LNCaP clone FGC (cell line): Measurements from ENCODE around the gene TMEM240.

Experiments used
- DNase-seq: peaks from one replicate; pipeline ENCODE4 v3.0.0-alpha.2; 2011; ENCODE audit warnings: low read depth
- H3K4me3 ChIP-seq: 2 replicates; pipeline ENCODE4 v1.5.1; 2011; ENCODE audit warnings: mild to moderate bottlenecking, low read depth, low read length, control low read depth
- CTCF ChIP-seq: IDR thresholded peaks from 2 replicates; pipeline ENCODE4 v1.5.1; 2012; ENCODE audit warnings: mild to moderate bottlenecking; ENCODE audit not compliant: control insufficient read depth, insufficient read depth; ENCODE audit errors: extremely low read depth

TMEM240 gene

GRCh38 chr1:1540090-1540817 is at the start of gene TMEM240:
TMEM240 (minus strand) TSS chr1:1540624; CDS start chr1:1540346, 278 bp downstream.
- DNase-seq: no peak
- TF ChIP-seq CTCF: no peak
- H3K4me3 ChIP-seq: no peak within 1 kb of the TSS

DNA sequence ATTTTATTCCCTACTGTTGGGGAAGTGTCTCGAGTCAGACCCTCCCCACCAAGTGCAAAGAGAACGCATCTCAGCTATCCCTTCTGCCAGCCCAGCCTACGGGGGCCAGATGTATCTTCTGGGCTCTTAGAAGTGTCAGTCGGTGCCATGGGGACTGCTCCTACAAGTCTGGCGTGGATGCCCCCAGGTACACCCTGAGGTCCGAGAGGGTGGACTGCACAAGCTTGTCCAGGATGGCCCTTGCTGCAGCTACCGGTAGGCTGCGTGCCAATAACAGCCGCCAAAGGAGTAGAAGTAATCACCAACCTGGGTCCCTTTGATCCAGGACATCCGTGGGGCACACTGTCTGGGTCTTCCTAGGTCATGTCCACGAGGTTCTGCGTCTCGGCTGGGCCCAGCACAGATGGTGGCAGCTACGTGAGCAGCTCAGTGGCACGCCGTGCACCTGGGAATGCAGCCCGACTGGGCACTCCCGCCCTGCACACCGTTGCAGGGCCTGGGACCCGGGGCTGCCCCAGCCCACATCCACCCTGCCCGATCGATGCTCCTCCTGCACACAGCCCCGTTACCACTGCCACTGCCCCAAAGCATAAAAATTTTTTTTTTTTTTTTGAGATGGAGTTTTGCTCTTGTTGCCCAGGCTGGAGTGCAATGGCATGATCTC is 43.1 kb upstream of the TMEM240 start:
- DNase-seq: no peak
- no peak overlapping the region for H3K4me3 ChIP-seq
- no peak for TF ChIP-seq CTCF

DNA sequence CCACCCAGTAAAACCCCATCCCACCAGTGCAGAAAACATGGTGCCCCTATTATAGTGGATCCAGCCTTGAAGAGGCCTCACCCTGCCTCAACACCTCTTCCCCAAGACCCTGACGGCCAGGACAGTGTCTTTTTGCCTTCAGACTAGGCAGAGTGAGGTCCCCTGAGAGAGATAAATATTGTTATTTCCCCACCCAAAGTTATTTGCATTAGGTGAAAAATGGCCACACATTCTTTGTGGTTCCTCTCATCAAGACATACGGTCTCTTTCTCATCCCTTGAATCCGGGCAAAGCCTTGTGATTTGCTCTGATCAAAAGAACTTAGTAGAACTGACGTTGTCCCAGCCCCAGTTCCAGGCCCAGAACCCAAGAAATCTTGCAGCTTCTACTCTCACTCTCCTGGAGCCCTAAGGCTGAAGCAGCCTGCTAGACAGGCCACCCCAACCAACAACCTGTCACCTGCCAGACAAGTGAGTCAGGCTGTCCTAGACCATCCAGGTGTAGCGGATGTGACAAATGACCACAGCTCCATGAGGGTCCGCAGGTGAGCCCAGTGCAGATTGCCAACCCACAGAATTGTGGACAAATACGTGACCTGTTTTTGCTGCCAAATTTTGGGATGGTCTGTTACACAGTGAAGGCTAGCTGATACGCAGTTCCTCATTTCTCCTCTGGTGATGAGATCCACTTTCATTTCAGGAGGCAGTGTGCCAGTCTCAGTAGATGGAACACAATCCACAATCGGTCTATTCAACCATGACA is 42.3 kb upstream of the TMEM240 start:
- no peak overlapping the region for H3K4me3 ChIP-seq
- DNase-seq: no peak
- no peak for TF ChIP-seq CTCF

DNA sequence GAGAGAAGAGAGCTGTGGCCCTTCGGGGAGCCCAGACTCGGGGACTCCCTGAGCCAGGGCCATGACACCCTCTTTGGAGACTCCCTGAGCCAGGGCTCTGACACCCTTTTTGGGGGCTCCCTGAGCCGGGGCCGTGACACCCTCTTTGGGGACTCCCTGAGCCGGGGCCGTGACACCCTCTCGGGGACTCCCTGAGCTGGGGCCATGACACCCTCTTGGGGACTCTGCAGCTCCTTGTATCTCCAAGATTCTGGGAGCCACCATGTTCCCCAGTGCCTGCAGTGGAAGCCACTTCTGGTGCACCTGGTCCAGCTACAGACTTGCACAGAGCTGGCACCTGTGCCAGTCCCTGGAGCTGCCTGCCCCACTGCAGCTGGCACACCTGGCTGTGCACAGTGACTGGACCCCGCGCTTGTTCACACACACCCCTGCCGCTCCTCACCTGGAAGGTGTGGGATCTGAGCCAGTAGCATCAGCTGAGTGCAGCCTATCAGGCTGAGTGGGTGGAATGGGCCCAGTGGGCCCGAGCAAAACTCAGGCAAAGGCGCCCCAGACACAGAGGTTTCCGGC is 38.0 kb upstream of the TMEM240 start:
- no peak overlapping the region for H3K4me3 ChIP-seq
- no peak for TF ChIP-seq CTCF
- no peak for DNase-seq

GRCh38 chr1:1577367-1578011 is 37.1 kb upstream of the TMEM240 start:
- no peak for DNase-seq
- H3K4me3 ChIP-seq: no peak overlapping the region

More at GRCh38 chr1:1577367-1578011, 37.1 kb upstream of the TMEM240 start:
- no peak for TF ChIP-seq CTCF
